Endodermal cell (in vitro differentiated cells): ENCODE measurements around the gene SGPL1. TPM values are rescaled to one million over a fixed set of nuclear protein-coding genes. Genes with fewer than 3 reads are reported as not detected.

Experiments used
- DNase-seq: peaks from one replicate; pipeline ENCODE4 v3.0.0-alpha.2; 2017
- H3K27ac ChIP-seq: 2 replicates; pipeline ENCODE4 v1.5.1; 2013; ENCODE audit warnings: mild to moderate bottlenecking, low read depth, low read length, moderate library complexity
- H3K27me3 ChIP-seq: 2 replicates; pipeline ENCODE4 v1.6.1; 2013; ENCODE audit warnings: mild to moderate bottlenecking, low read length, moderate library complexity; ENCODE audit not compliant: insufficient read depth, control insufficient read depth, poor library complexity, severe bottlenecking
- H3K36me3 ChIP-seq: 2 replicates; pipeline ENCODE4 v1.7.0; 2013; ENCODE audit warnings: mild to moderate bottlenecking, low read length, moderate library complexity; ENCODE audit not compliant: control insufficient read depth, insufficient read depth
- H3K4me1 ChIP-seq: one replicate; pipeline ENCODE4 v1.7.0; 2013; ENCODE audit warnings: low read length; ENCODE audit not compliant: control insufficient read depth, insufficient read depth
- H3K4me3 ChIP-seq: 2 replicates; pipeline ENCODE4 v1.5.1; 2013; ENCODE audit warnings: mild to moderate bottlenecking, low read length, moderate library complexity
- H3K9ac ChIP-seq: 2 replicates; pipeline ENCODE4 v1.6.1; 2013; ENCODE audit warnings: mild to moderate bottlenecking, low read length, moderate library complexity; ENCODE audit not compliant: poor library complexity, severe bottlenecking; ENCODE audit errors: extremely low read depth
- H3K9me3 ChIP-seq: 2 replicates; pipeline ENCODE4 v1.6.1; 2013; ENCODE audit warnings: mild to moderate bottlenecking, low read length, moderate library complexity; ENCODE audit not compliant: control insufficient read depth
- H3K27ac Mint-ChIP-seq: 2 replicates; pipeline ENCODE4 v1.8.0; 2020; ENCODE audit warnings: mixed read lengths
- H3K27me3 Mint-ChIP-seq: 2 replicates; pipeline ENCODE4 v1.8.0; 2021; ENCODE audit warnings: mild to moderate bottlenecking, mixed read lengths; ENCODE audit not compliant: insufficient read depth
- H3K36me3 Mint-ChIP-seq: 2 replicates; pipeline ENCODE4 v1.8.0; 2020; ENCODE audit warnings: low read depth, mixed read lengths
- H3K4me1 Mint-ChIP-seq: 2 replicates; pipeline ENCODE4 v1.8.0; 2020; ENCODE audit warnings: mixed read lengths
- H3K4me3 Mint-ChIP-seq: 2 replicates; pipeline ENCODE4 v1.8.0; 2020; ENCODE audit warnings: mild to moderate bottlenecking, moderate library complexity, mixed read lengths
- H3K9me3 Mint-ChIP-seq: 2 replicates; pipeline ENCODE4 v1.8.0; 2020; ENCODE audit warnings: mild to moderate bottlenecking, mixed read lengths
- CTCF ChIP-seq: fragments of 200-600 bp; sonication (generic); conservative IDR thresholded peaks from 2 replicates; pipeline ENCODE4 v1.5.0; 2021; ENCODE audit warnings: antibody characterized with exemption, mild to moderate bottlenecking
- WGBS, 2 experiments: methylation state at CpG; one replicate each; pipeline versions ENCODE4 v1.1.5 to v1.1.7; 2013; ENCODE audit warnings: missing lambda C conversion rate in 2 of 2, mixed read lengths in 1 of 2; ENCODE audit not compliant: insufficient coverage in 1 of 2, insufficient read length in 1 of 2; 5-methylcytosine and 5-hydroxymethylcytosine counted together
- total RNA-seq, 2 donors: library from RNA; stranded (reverse); fragmentation: NEBNext Ultra II Directional in 1 of 2; extraction: Animal tissue kit (Norgen Biotek cat#: 25700) in 1 of 2; gene quantifications; 2 replicates in 1 of 2; 3 replicates in 1 of 2; pipeline ENCODE4 v1.2.1, GENCODE V29; 2021

SGPL1 gene
- total RNA-seq, 2 donors from 2014 or later, result 95.4 to 103 TPM

- Mint-ChIP-seq H3K27me3 (no peaks in the 10 kb centered on the region), H3K4me1 (no peaks in the 10 kb centered on the region), H3K4me3 (no peak overlapping the region), H3K9me3 (no peaks in the 10 kb centered on the region), H3K27ac (no peak overlapping the region), H3K36me3 (no peaks in the 10 kb centered on the region)
- WGBS, 2 experiments, result 92 to 100% methylated on average over 3 to 5 of the region's 5 CpGs
- no peak overlapping the region for H3K4me3 ChIP-seq
- no peaks in the 10 kb centered on the region for H3K27me3 ChIP-seq
- H3K4me1 ChIP-seq, result no peaks in the 10 kb centered on the region
- H3K36me3 ChIP-seq, result no peaks in the 10 kb centered on the region
- no peaks in the 10 kb centered on the region for H3K9me3 ChIP-seq
- TF ChIP-seq CTCF, result no peak
- no peak overlapping the region for H3K9ac ChIP-seq
- DNase-seq, result no peak
- H3K27ac ChIP-seq, result no peak overlapping the region
Measured at GRCh38 chr10:70784016-70784415, 31.7 kb upstream of the SGPL1 start.

DNA sequence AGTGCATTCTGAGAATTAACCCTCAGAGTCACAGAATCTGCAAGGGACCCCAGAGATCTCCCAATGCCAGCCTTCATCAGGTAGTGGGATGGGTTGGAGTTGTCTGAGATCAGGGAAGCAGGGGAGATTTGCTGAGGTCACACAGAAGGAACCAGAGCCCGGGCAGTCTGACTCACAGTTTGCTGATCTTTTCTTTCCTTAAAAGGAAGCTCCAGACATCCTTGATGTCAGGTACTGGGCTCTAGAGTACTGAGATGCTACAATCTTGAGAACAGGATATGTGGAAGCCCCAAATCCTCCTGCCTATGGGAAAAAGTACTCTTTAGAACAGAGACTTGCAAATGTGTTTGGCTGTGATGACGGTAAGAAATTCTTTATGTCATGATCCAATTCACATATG, 31.3 kb upstream of the SGPL1 start:
- Mint-ChIP-seq H3K4me1 (no peaks in the 10 kb centered on the region), H3K4me3 (no peak overlapping the region), H3K36me3 (no peaks in the 10 kb centered on the region), H3K27ac (no peak overlapping the region), H3K9me3 (no peaks in the 10 kb centered on the region), H3K27me3 (no peaks in the 10 kb centered on the region)
- Histone ChIP-seq H3K27ac (no peak overlapping the region), H3K9ac (no peak overlapping the region), H3K36me3 (no peaks in the 10 kb centered on the region), H3K27me3 (no peaks in the 10 kb centered on the region), H3K9me3 (no peaks in the 10 kb centered on the region), H3K4me3 (no peak overlapping the region), H3K4me1 (no peaks in the 10 kb centered on the region)
- no peak for TF ChIP-seq CTCF
- no peak for DNase-seq
- WGBS, 2 experiments, result 90 to 93% methylated on average over 2 of the region's 2 CpGs

DNA sequence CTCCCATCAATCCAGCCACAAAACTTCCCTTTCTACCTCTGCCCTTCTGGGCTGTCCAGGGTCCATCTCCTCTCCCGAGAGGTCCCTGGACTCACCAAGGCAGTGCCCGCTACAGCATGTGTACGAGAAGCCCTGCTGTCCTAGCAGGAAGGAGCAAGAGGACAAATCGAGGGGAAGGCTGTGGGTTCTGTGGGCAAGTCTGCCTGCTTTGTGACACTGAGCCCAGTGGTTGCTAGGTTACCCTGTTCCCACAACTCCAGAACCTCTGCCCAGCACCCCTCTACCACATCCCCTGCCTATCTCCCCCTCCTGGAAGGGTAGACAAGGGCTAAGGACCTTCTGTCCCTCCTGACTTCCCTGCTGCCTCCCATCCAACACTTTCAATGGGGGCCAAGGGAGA, 30.6 kb upstream of the SGPL1 start, which contains the start of gene TBATA:
Gene TBATA, minus strand, starts transcription at position 188 of the 400 bp plus-strand sequence. CDS start 1,998 bp downstream, outside the sequence.
- H3K4me1 Mint-ChIP-seq, result no peaks in the 10 kb centered on the region
- TF ChIP-seq CTCF, result no peak
- no peaks in the 10 kb centered on the region for H3K36me3 Mint-ChIP-seq
- H3K4me1 ChIP-seq, result no peaks in the 10 kb centered on the region
- no peaks in the 10 kb centered on the region for H3K9me3 ChIP-seq
- WGBS, 2 experiments, result 89% methylated on average over 4 of the region's 4 CpGs; no CpG with 5 or more reads in 1 of the 2 experiments
- no peak within 1 kb of the TSS for H3K4me3 Mint-ChIP-seq
- no peak within 1 kb of the TSS for H3K27ac Mint-ChIP-seq
- no peak within 1 kb of the TSS for H3K9ac ChIP-seq
- peak; percentile 37 for DNase-seq
- no peaks in the 10 kb centered on the region for H3K27me3 ChIP-seq
- no peak within 1 kb of the TSS for H3K4me3 ChIP-seq
- H3K9me3 Mint-ChIP-seq, result no peaks in the 10 kb centered on the region
- H3K27me3 Mint-ChIP-seq, result no peaks in the 10 kb centered on the region
- no peaks in the 10 kb centered on the region for H3K36me3 ChIP-seq
- H3K27ac ChIP-seq, result no peak within 1 kb of the TSS
